DOHH2 (cell line): ENCODE measurements around the gene RASL12.

ENCODE experiments used
- CTCF ChIP-seq: fragments of 200-600 bp; sonication (generic); IDR thresholded peaks from one replicate; pipeline ENCODE4 v1.5.1; 2014; ENCODE audit warnings: antibody characterized with exemption, mild to moderate bottlenecking, low read depth, low read length; ENCODE audit not compliant: poor library complexity, severe bottlenecking
- EZH2phosphoT487 ChIP-seq: fragments of 200-600 bp; sonication (generic); IDR thresholded peaks from 2 replicates; pipeline ENCODE4 v1.6.1; 2017; ENCODE audit warnings: borderline replicate concordance, mild to moderate bottlenecking, antibody characterized with exemption, low read length, moderate library complexity, mixed read lengths

- TF ChIP-seq CTCF (no peak), EZH2phosphoT487 (no peak)
Measured at GRCh38 chr15:65100442-65100841, 32.7 kb upstream of the RASL12 start.
